Gastrocnemius medialis (tissue), 4 donors: ENCODE data around the gene CHCHD3.

Experiments used
- POLR2A ChIP-seq, 2 donors: fragments of 450-650 bp; IDR thresholded peaks; one replicate each; pipeline ENCODE4 v1.6.1; 2017; ENCODE audit warnings: antibody characterized with exemption in 2 of 2, mild to moderate bottlenecking in 2 of 2, moderate library complexity in 2 of 2
- TF ChIP-seq, protein P1 (sequence below), 5 experiments: fragments of 450-650 bp in 3 of 5; fragments of 200-600 bp in 2 of 5; sonication (generic) in 2 of 5; IDR thresholded peaks in 4 of 5; conservative IDR thresholded peaks in 1 of 5; 1 replicate in 4 of 5; 2 replicates in 1 of 5; pipeline ENCODE4 v1.5.1; 2016 to 2019; ENCODE audit warnings: antibody characterized with exemption in 5 of 5, mild to moderate bottlenecking in 3 of 5, moderate library complexity in 3 of 5

DNA sequence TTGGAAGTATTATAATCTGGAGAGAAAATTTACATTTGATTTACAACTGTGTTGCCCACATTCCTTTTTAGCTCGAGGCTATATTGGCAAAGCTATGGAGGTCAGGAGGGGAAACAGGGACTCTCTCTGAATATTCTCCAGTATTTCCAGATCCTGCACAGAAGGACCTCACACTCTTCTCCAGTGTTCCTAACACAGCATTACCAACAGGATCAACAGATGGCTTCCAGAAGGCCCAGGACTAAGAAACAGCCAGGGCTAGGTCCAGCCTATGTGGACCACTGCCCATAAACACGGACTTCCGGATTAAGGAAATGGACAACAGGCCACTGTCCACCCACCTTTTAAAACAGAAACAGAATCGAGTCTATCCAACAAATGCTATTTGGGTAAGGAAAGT is 65.3 kb downstream of the CHCHD3 start:
- TF ChIP-seq, protein P1, sequence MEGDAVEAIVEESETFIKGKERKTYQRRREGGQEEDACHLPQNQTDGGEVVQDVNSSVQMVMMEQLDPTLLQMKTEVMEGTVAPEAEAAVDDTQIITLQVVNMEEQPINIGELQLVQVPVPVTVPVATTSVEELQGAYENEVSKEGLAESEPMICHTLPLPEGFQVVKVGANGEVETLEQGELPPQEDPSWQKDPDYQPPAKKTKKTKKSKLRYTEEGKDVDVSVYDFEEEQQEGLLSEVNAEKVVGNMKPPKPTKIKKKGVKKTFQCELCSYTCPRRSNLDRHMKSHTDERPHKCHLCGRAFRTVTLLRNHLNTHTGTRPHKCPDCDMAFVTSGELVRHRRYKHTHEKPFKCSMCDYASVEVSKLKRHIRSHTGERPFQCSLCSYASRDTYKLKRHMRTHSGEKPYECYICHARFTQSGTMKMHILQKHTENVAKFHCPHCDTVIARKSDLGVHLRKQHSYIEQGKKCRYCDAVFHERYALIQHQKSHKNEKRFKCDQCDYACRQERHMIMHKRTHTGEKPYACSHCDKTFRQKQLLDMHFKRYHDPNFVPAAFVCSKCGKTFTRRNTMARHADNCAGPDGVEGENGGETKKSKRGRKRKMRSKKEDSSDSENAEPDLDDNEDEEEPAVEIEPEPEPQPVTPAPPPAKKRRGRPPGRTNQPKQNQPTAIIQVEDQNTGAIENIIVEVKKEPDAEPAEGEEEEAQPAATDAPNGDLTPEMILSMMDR (IDR thresholded peaks at IDR 0.05 in 4 of 5, conservative IDR thresholded peaks at IDR 0.05 in 1 of 5) = no peak
- no peak for TF ChIP-seq POLR2A (IDR thresholded peaks at IDR 0.05)
